GM18507 (cell line): ENCODE results near the gene DDX53.

Source experiments
- DNase-seq: peaks from one replicate; pipeline ENCODE4 v3.0.0; 2011; ENCODE audit warnings: low read depth; ENCODE audit not compliant: insufficient read length; ENCODE audit errors: extremely low spot score
- FAIRE-seq: peaks from 2 replicates; lab custom pipeline; 2011; peaks lifted over from hg19 to GRCh38; lab: Jason Lieb, UNC

The DDX53 gene

DNA sequence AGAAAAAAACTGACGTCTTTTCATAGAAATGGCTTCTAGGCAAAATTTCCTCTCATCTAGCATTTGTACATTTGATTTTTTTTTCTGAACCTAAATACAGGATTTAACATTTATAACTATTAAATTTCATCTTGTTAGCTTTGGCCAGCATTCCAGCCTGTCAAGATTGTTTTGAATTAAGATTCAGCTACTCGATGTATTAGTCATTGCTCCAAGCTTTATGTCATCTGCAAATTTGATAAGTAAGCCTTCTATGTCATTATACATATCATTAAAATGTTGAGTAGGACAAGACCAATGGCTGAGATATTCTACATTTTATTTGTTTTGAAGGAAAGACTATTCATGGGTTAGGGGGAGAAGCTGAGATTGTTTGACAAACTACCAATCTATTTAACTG is 46.7 kb downstream of the DDX53 start:
- DNase-seq (no peak), FAIRE-seq (no peak)

- DNase-seq (no peak), FAIRE-seq (no peak)
These were observed 49.2 kb downstream of the DDX53 start for GRCh38 chrX:23048806-23049573.

DNA sequence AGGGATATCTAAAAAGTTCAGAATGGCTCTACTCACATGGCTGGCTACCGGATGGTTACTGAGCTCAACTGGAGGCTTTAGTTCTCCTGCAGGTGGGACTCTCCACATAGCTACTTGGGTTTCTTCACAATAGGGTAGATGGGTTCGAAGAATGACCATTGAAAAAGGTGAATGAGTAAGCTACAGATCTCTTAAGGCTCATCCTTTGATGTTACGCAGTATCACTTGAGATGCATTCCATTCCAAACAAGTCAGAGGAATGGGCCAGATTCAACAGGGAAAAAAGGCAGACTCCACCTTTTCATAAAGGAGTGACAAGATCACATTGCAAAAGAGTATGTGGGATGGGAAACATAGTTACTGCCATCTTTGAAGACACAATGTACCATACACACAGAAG is 52.6 kb downstream of the DDX53 start:
- FAIRE-seq: no peak
- DNase-seq: no peak
